SK-N-SH (cell line): ENCODE measurements around the gene TFRC. TPM values are rescaled to one million over a fixed set of nuclear protein-coding genes. Genes with fewer than 3 reads are reported as not detected.

Experiments used
- CTCF ChIA-PET: fragments of 300-600, 350-600 bp; formaldehyde crosslinking; extraction: SDS; loops from one replicate; lab custom pipeline; 2021; lab: Yijun Ruan, JAX
- POLR2A ChIA-PET: fragments of 350-600 bp; sonication (Branson Sonifier 250); formaldehyde crosslinking; extraction: SDS; loops from one replicate; lab custom pipeline; 2020; ENCODE audit warnings: antibody characterized with exemption, inconsistent platforms; lab: Yijun Ruan, JAX
- DNase-seq: peaks from one replicate; pipeline ENCODE4 v3.0.0; 2012
- H2AFZ ChIP-seq: fragments of 200-600 bp; sonication (generic); 2 replicates; pipeline ENCODE4 v1.8.1; 2016; ENCODE audit warnings: antibody characterized with exemption, mild to moderate bottlenecking, low read depth
- H3F3A ChIP-seq: fragments of 200-600 bp; sonication (generic); replicated peaks from 2 replicates; pipeline ENCODE3; 2016; ENCODE audit warnings: antibody characterized with exemption, mild to moderate bottlenecking; ENCODE audit not compliant: insufficient read depth
- H3K27ac ChIP-seq, 2 experiments: fragments of 200-500 bp in 1 of 2; fragments of 200-600 bp in 1 of 2; sonication (Bioruptor generic) in 1 of 2; sonication (generic), shearing (Covaris generic) in 1 of 2; 2 replicates each; pipeline versions ENCODE4 v1.5.1 to v1.6.1; 2014 to 2016; ENCODE audit warnings: low read depth in 2 of 2, inconsistent platforms in 1 of 2, low read length in 1 of 2, mild to moderate bottlenecking in 1 of 2, mixed read lengths in 1 of 2
- H3K27me3 ChIP-seq: fragments of 200-600 bp; sonication (generic), shearing (Covaris generic); 2 replicates; pipeline ENCODE4 v1.6.1; 2016; ENCODE audit warnings: mixed run types; ENCODE audit not compliant: insufficient read depth
- H3K36me3 ChIP-seq, 2 experiments: fragments of 200-500 bp in 1 of 2; fragments of 200-600 bp in 1 of 2; sonication (Bioruptor generic) in 1 of 2; sonication (generic) in 1 of 2; replicated peaks in 1 of 2; 2 replicates each; pipeline versions ENCODE3 to v1.5.1; 2014 to 2016; ENCODE audit warnings: low read length in 1 of 2, mild to moderate bottlenecking in 1 of 2; ENCODE audit not compliant: insufficient read depth in 2 of 2, control insufficient read depth in 1 of 2
- H3K4me1 ChIP-seq, 2 experiments: fragments of 200-500 bp in 1 of 2; fragments of 200-600 bp in 1 of 2; sonication (Bioruptor generic) in 1 of 2; sonication (generic), shearing (Covaris generic) in 1 of 2; 2 replicates each; pipeline versions ENCODE4 v1.5.1 to v1.6.1; 2014 to 2016; ENCODE audit warnings: low read depth in 1 of 2, low read length in 1 of 2, mixed run types in 1 of 2; ENCODE audit not compliant: insufficient read depth in 2 of 2, control insufficient read depth in 1 of 2
- H3K4me2 ChIP-seq: fragments of 200-600 bp; sonication (generic), shearing (Covaris generic); 2 replicates; pipeline ENCODE4 v1.6.1; 2017; ENCODE audit warnings: mixed run types
- H3K4me3 ChIP-seq, 2 experiments: fragments of 200-500 bp in 1 of 2; fragments of 200-600 bp in 1 of 2; sonication (Bioruptor generic) in 1 of 2; sonication (generic), shearing (Covaris generic) in 1 of 2; 2 replicates each; pipeline versions ENCODE4 v1.5.1 to v1.8.1; 2014 to 2016; ENCODE audit warnings: low read depth in 2 of 2, inconsistent platforms in 1 of 2, low read length in 1 of 2, mild to moderate bottlenecking in 1 of 2, mixed read lengths in 1 of 2, moderate library complexity in 1 of 2
- H3K79me2 ChIP-seq: fragments of 200-600 bp; sonication (generic); 2 replicates; pipeline ENCODE4 v1.8.1; 2017; ENCODE audit warnings: mild to moderate bottlenecking; ENCODE audit not compliant: insufficient read depth
- H3K9ac ChIP-seq: fragments of 200-600 bp; sonication (generic); 2 replicates; pipeline ENCODE4 v1.6.1; 2017; ENCODE audit warnings: mixed run types
- H3K9me2 ChIP-seq: fragments of 200-600 bp; sonication (generic); 2 replicates; pipeline ENCODE4 v1.6.1; 2017; ENCODE audit warnings: mixed run types
- H3K9me3 ChIP-seq: fragments of 200-600 bp; sonication (generic); 2 replicates; pipeline ENCODE4 v1.6.1; 2017; ENCODE audit warnings: mixed run types, mild to moderate bottlenecking, moderate library complexity
- H4K20me1 ChIP-seq: fragments of 200-600 bp; sonication (generic); 2 replicates; pipeline ENCODE4 v1.6.1; 2017; ENCODE audit warnings: mild to moderate bottlenecking, mixed run types; ENCODE audit not compliant: insufficient read depth
- CTCF ChIP-seq: fragments of 200-600 bp; sonication (generic); IDR thresholded peaks from 2 replicates; pipeline ENCODE4 v1.6.1; 2017; ENCODE audit warnings: antibody characterized with exemption, mild to moderate bottlenecking, moderate library complexity
- ELF1 ChIP-seq: IDR thresholded peaks from 2 replicates; pipeline ENCODE4 v1.4.0; 2012
- FOXM1 ChIP-seq: IDR thresholded peaks from 2 replicates; pipeline ENCODE4 v1.4.0; 2012; ENCODE audit warnings: low read depth, mild to moderate bottlenecking
- GABPA ChIP-seq: IDR thresholded peaks from 2 replicates; pipeline ENCODE4 v1.4.0; 2012; ENCODE audit warnings: low read depth, mild to moderate bottlenecking
- MEF2A ChIP-seq: IDR thresholded peaks from 2 replicates; pipeline ENCODE4 v1.4.0; 2012; ENCODE audit warnings: low read depth, borderline replicate concordance
- RCOR1 ChIP-seq: fragments of 150-350 bp; IDR thresholded peaks from 2 replicates; pipeline ENCODE4 v1.6.1; 2017; ENCODE audit warnings: antibody characterized with exemption, low read length
- SMC3 ChIP-seq: IDR thresholded peaks from 2 replicates; pipeline ENCODE4 v1.6.1; 2012; ENCODE audit warnings: low read depth, low read length, improper control_type of control experiment
- TCF12 ChIP-seq: IDR thresholded peaks from 2 replicates; pipeline ENCODE4 v1.4.0; 2012
- TEAD4 ChIP-seq: IDR thresholded peaks from 2 replicates; pipeline ENCODE4 v1.4.0; 2012; ENCODE audit warnings: mild to moderate bottlenecking, borderline replicate concordance; ENCODE audit not compliant: insufficient read depth
- WGBS: methylation state at CpG from one replicate; pipeline ENCODE4 v1.1.6; 2017; ENCODE audit warnings: low lambda C conversion rate; 5-methylcytosine and 5-hydroxymethylcytosine counted together
- polyA plus RNA-seq, 3 experiments: library from polyadenylated mRNA; depleted of rRNA; stranded (reverse); fragments of >200 nt; gene quantifications; 2 replicates each; pipeline ENCODE4 v1.2.3, GENCODE V29; 2012

Gene TFRC
- polyA plus RNA-seq, 1 of the 3 experiments (the other 2 are of a cell fraction): 35.0 TPM

- Histone ChIP-seq H3K36me3 (peaks cover 74 to 84% of the 10 kb centered on the region in 2 experiments), H3F3A (peaks cover 3% of the 10 kb centered on the region), H3K9ac (no peak overlapping the region), H3K27me3 (no peaks in the 10 kb centered on the region), H3K79me2 (no peaks in the 10 kb centered on the region), H3K9me2 (no peaks in the 10 kb centered on the region), H3K9me3 (no peaks in the 10 kb centered on the region), H3K4me3 (no peak overlapping the region), H3K27ac (no peak overlapping the region), H2AFZ (no peak overlapping the region), H4K20me1 (no peaks in the 10 kb centered on the region), H3K4me2 (no peak overlapping the region), H3K4me1 (peaks cover 0 to 14% of the 10 kb centered on the region in 2 experiments; a peak in 2 of 4 replicates)
- WGBS: 95% methylated on average over 7 of the region's 7 CpGs
- DNase-seq: no peak
- ChIA-PET POLR2A (no interaction called here), CTCF (interaction anchor here (2.7 kb wide), 1 partner anchor 143 kb away, joined by 8 read pairs; no protein-coding TSS in a partner anchor)
- TF ChIP-seq RCOR1 (no peak), ELF1 (no peak), FOXM1 (no peak)
These were observed 28.4 kb downstream of the TFRC start for GRCh38 chr3:196053487-196053886.

GRCh38 chr3:196051282-196052076, 30.4 kb downstream of the TFRC start:
- Histone ChIP-seq H3K36me3 (peaks cover 56 to 69% of the 10 kb centered on the region in 2 experiments), H3K4me2 (no peak overlapping the region), H3F3A (peaks cover 3% of the 10 kb centered on the region), H3K4me3 (no peak overlapping the region), H3K79me2 (no peaks in the 10 kb centered on the region), H3K4me1 (peaks cover 0 to 14% of the 10 kb centered on the region in 2 experiments; a peak in 2 of 4 replicates), H2AFZ (no peak overlapping the region), H4K20me1 (no peaks in the 10 kb centered on the region), H3K9ac (no peak overlapping the region), H3K9me3 (no peaks in the 10 kb centered on the region), H3K27ac (peak overlapping the region in 1 of 2 experiments; percentile 82; a peak in 2 of 4 replicates), H3K27me3 (no peaks in the 10 kb centered on the region), H3K9me2 (no peaks in the 10 kb centered on the region)
- ChIA-PET POLR2A (no interaction called here), CTCF (interaction anchor here (0.8 to 3.7 kb wide), 5 partner anchors 22 to 304 kb away, joined by 3 to 22 read pairs (median 5); no protein-coding TSS in a partner anchor)
- TF ChIP-seq TEAD4: no peak
- TF ChIP-seq ELF1: no peak
- TF ChIP-seq MEF2A: no peak
- no peak for TF ChIP-seq TCF12
- TF ChIP-seq CTCF: no peak
- no peak for TF ChIP-seq GABPA
- TF ChIP-seq SMC3: no peak
- DNase-seq: no peak
- 94% methylated on average over 6 of the region's 6 CpGs for WGBS
